PC-3 (cell line): ENCODE data around the gene CEP192. TPM values are rescaled to one million over a fixed set of nuclear protein-coding genes. Genes with fewer than 3 reads are reported as not detected.

ENCODE experiments used
- ATAC-seq: fragments of 200-7000 bp; cut with Tn5 transposase; 2 replicates; pipeline ENCODE4 v1.9.1; 2020; ENCODE audit warnings: mild to moderate bottlenecking, moderate library complexity
- BruUV-seq: library from RNA; stranded (reverse); fragments of 400-500 nt; replicated peaks from 2 replicates; lab custom pipeline; 2021; lab: Mats Ljungman, UMichigan
- CTCF ChIA-PET: fragments of 300-600 bp; sonication (Branson Sonifier 250); formaldehyde crosslinking; loops from one replicate; lab custom pipeline; 2022; ENCODE audit warnings: antibody characterized with exemption; lab: Charles Lee
- POLR2A ChIA-PET: fragments of 300-600 bp; sonication (Branson Sonifier 250); formaldehyde crosslinking; loops from one replicate; lab custom pipeline; 2022; ENCODE audit warnings: antibody characterized with exemption; ENCODE audit not compliant: unreplicated experiment; lab: Charles Lee
- DNase-seq: peaks from one replicate; pipeline ENCODE4 v3.0.0-alpha.2; 2015
- H2AFZ ChIP-seq: fragments of 300-600 bp; sonication (generic); 2 replicates; pipeline ENCODE4 v1.6.0; 2016; ENCODE audit warnings: antibody characterized with exemption, low read length
- H3F3A ChIP-seq: fragments of 300-600 bp; sonication (generic); one replicate; pipeline ENCODE4 v1.6.0; 2017; ENCODE audit warnings: antibody characterized with exemption, low read length, control low read depth, mild to moderate bottlenecking; ENCODE audit not compliant: unreplicated experiment
- H3K27ac ChIP-seq: fragments of 300-600 bp; sonication (generic); 2 replicates; pipeline ENCODE4 v1.5.1; 2016; ENCODE audit warnings: mild to moderate bottlenecking, low read length
- H3K27me3 ChIP-seq: fragments of 300-600 bp; sonication (generic); 2 replicates; pipeline ENCODE4 v1.6.1; 2016; ENCODE audit warnings: low read length, mixed read lengths
- H3K36me3 ChIP-seq: fragments of 300-600 bp; sonication (generic); 2 replicates; pipeline ENCODE4 v1.6.1; 2016; ENCODE audit warnings: low read depth, mixed run types, low read length, mixed read lengths
- H3K4me1 ChIP-seq: fragments of 300-600 bp; sonication (generic); 2 replicates; pipeline ENCODE4 v1.5.1; 2016; ENCODE audit warnings: low read length; ENCODE audit not compliant: insufficient read depth
- H3K4me2 ChIP-seq: fragments of 300-600 bp; sonication (generic); 2 replicates; pipeline ENCODE4 v1.6.0; 2016; ENCODE audit warnings: low read length
- H3K4me3 ChIP-seq: fragments of 300-600 bp; sonication (generic); 2 replicates; pipeline ENCODE4 v1.5.1; 2016; ENCODE audit warnings: mild to moderate bottlenecking, low read length, mixed read lengths
- H3K79me2 ChIP-seq: fragments of 300-600 bp; sonication (generic); 2 replicates; pipeline ENCODE4 v1.6.1; 2017; ENCODE audit warnings: low read length, mixed read lengths
- H3K9ac ChIP-seq: fragments of 300-600 bp; sonication (generic); 2 replicates; pipeline ENCODE4 v1.6.0; 2016; ENCODE audit warnings: mild to moderate bottlenecking, low read length
- H3K9me2 ChIP-seq: fragments of 300-600 bp; sonication (generic); replicated peaks from 2 replicates; pipeline ENCODE4 v1.6.1; 2016; ENCODE audit warnings: mixed run types, low read length, mixed read lengths
- H3K9me3 ChIP-seq: fragments of 300-600 bp; sonication (generic); 2 replicates; pipeline ENCODE4 v1.6.1; 2016; ENCODE audit warnings: low read length, mixed read lengths
- H4K20me1 ChIP-seq: fragments of 300-600 bp; sonication (generic); 2 replicates; pipeline ENCODE4 v1.6.1; 2016; ENCODE audit warnings: low read length, mixed read lengths
- EZH2 ChIP-seq: fragments of 300-600 bp; sonication (generic); IDR thresholded peaks from one replicate; pipeline ENCODE4 v1.6.1; 2017; ENCODE audit warnings: antibody characterized with exemption, mild to moderate bottlenecking, low read length; ENCODE audit not compliant: unreplicated experiment
- EZH2phosphoT487 ChIP-seq: fragments of 300-600 bp; sonication (generic); IDR thresholded peaks from 2 replicates; pipeline ENCODE4 v1.6.1; 2018; ENCODE audit warnings: mild to moderate bottlenecking, antibody characterized with exemption, low read length, borderline replicate concordance
- intact Hi-C: fragments of 100-400 bp; cut with micrococcal nuclease; formaldehyde crosslinking; loops from 2 replicates; pipeline ENCODE4 v1.9.0; 2023
- total RNA-seq: library from RNA; depleted of rRNA; stranded (reverse); fragments of >200 nt; gene quantifications from 2 replicates; pipeline ENCODE4 v1.2.3, GENCODE V29; 2014
- TF ChIP-seq, protein P1 (sequence below): fragments of 300-600 bp; sonication (generic); conservative IDR thresholded peaks from 2 replicates; pipeline ENCODE4 v1.5.1; 2017; ENCODE audit warnings: antibody characterized with exemption, low read depth, mild to moderate bottlenecking, low read length

The CEP192 gene
- total RNA-seq, 1 experiment from 2014 or later, result 32.6 TPM

DNA sequence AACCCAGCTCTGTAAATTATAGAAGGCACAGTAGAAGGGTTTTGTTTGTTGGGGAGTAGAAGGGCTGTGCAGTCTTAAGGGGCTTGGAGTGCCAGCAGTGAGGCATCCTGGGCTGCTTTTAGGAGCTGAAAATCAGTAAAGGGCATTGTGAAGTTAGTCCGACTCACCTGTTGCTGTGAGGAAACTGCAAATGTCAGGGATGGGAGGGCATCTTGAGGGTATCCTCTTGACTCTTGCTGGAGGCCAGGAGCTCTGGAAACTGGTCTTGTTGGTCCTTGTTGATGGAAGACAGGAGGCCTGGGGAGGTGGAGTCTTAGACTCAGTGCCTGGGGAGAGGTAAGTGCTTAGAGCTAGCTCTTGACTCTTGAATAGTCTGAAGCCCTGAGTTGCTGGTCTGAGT, 14.1 kb downstream of the CEP192 start:
- H3F3A ChIP-seq, result no peaks in the 10 kb centered on the region
- H3K9me2 ChIP-seq, result no peaks in the 10 kb centered on the region
- no peak for DNase-seq
- H3K9me3 ChIP-seq, result no peaks in the 10 kb centered on the region
- peaks cover 4% of the 10 kb centered on the region; the same call in 1 of the 2 replicates for H4K20me1 ChIP-seq
- ChIA-PET CTCF (interaction anchor here (0.6 kb wide), 1 partner anchor 16 kb away, joined by 3 read pairs; no protein-coding TSS in a partner anchor), POLR2A (interaction anchor here (0.7 kb wide), 1 partner anchor 15 kb away, joined by 3 read pairs; no protein-coding TSS in a partner anchor)
- TF ChIP-seq, protein P1, sequence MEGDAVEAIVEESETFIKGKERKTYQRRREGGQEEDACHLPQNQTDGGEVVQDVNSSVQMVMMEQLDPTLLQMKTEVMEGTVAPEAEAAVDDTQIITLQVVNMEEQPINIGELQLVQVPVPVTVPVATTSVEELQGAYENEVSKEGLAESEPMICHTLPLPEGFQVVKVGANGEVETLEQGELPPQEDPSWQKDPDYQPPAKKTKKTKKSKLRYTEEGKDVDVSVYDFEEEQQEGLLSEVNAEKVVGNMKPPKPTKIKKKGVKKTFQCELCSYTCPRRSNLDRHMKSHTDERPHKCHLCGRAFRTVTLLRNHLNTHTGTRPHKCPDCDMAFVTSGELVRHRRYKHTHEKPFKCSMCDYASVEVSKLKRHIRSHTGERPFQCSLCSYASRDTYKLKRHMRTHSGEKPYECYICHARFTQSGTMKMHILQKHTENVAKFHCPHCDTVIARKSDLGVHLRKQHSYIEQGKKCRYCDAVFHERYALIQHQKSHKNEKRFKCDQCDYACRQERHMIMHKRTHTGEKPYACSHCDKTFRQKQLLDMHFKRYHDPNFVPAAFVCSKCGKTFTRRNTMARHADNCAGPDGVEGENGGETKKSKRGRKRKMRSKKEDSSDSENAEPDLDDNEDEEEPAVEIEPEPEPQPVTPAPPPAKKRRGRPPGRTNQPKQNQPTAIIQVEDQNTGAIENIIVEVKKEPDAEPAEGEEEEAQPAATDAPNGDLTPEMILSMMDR, result no peak
- no peak for TF ChIP-seq EZH2
- TF ChIP-seq EZH2phosphoT487, result no peak
- no peaks in the 10 kb centered on the region for H3K4me1 ChIP-seq
- BruUV-seq, result no TSS peak
- no peak overlapping the region for H2AFZ ChIP-seq
- intact Hi-C loops, result no loop called here
- no peak overlapping the region for H3K4me2 ChIP-seq
- H3K79me2 ChIP-seq, result peaks cover 54% of the 10 kb centered on the region
- H3K9ac ChIP-seq, result no peak overlapping the region
- peaks cover 52% of the 10 kb centered on the region for H3K36me3 ChIP-seq
- H3K27ac ChIP-seq, result no peak overlapping the region
- ATAC-seq, result no peak
- no peaks in the 10 kb centered on the region for H3K27me3 ChIP-seq
- H3K4me3 ChIP-seq, result no peak overlapping the region

DNA sequence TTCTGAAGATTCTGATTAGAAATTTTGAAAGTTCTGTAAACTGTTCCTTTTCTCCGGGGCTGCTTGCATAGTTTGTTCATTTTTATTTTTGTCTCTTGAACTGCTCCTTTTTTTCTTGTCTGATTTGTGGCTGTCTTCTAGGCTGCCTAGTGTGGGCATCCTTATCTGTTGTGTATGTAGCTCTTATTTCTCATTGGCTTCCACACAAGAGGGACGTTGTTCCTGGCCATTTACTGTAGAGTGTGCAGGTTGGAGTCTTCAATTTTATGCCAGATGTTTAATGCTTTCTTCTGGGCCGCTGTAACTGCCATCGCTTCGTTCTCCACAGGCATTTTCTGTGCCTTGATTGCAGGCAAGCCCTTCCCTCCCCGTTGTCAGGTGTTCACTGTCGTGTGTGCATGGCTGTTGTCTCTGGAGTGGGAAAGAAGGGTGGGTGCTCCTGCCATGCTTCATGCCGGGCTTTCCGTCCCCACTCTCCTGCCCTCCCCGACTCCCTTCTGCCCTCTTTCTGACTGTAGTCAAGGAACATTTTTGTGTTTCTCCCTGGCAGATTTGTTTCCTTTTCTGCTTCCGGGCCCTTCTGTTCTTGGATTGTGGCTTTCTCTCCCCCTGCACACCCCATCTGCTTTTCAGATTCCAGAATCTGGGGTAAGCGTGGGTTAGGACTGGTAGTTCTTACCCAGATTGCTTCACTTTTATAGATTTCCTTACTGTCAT, 15.5 kb downstream of the CEP192 start:
- ChIA-PET CTCF (no interaction called here), POLR2A (interaction anchor here (0.7 kb wide), 1 partner anchor 21 kb away, joined by 4 read pairs; no protein-coding TSS in a partner anchor)
- Histone ChIP-seq H3K4me1 (peaks cover 5% of the 10 kb centered on the region; the same call in 1 of the 2 replicates), H3K9ac (no peak overlapping the region), H3K4me2 (no peak overlapping the region), H3K9me2 (no peaks in the 10 kb centered on the region), H3K36me3 (peaks cover 43% of the 10 kb centered on the region; the same call in 1 of the 2 replicates), H3K9me3 (no peaks in the 10 kb centered on the region), H2AFZ (no peak overlapping the region), H3K4me3 (no peak overlapping the region), H3K27me3 (no peaks in the 10 kb centered on the region), H4K20me1 (peaks cover 4% of the 10 kb centered on the region; the same call in 1 of the 2 replicates), H3K79me2 (peaks cover 40% of the 10 kb centered on the region), H3F3A (no peaks in the 10 kb centered on the region), H3K27ac (no peak overlapping the region)
- BruUV-seq, result no TSS peak
- intact Hi-C loops, result no loop called here
- DNase-seq (no peak), ATAC-seq (no peak)
- TF ChIP-seq EZH2 (no peak), EZH2phosphoT487 (no peak)
- TF ChIP-seq, protein P1, result no peak

DNA sequence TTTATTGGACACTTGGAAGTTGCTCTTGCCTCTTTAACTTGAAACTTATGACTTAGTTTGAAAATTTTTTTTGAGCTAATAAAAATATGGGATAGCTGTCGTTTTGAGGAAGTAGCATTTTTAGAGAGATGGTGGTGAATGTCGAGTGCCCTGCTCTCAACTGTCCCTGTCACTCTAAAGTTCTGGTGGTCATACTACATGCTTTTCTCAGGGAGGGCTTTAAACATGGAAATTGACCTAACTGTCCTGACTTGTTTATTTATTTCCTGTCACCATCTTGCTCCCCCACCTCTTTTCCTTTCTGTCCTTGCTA, 16.0 kb downstream of the CEP192 start:
- ChIA-PET CTCF (no interaction called here), POLR2A (interaction anchor here (0.6 to 0.7 kb wide), 2 partner anchors 20 to 79 kb away, joined by 4 to 5 read pairs; no protein-coding TSS in a partner anchor)
- H2AFZ ChIP-seq, result no peak overlapping the region
- BruUV-seq, result no TSS peak
- no peaks in the 10 kb centered on the region for H3K9me3 ChIP-seq
- no peak overlapping the region for H3K4me3 ChIP-seq
- H3K9ac ChIP-seq, result no peak overlapping the region
- no peak overlapping the region for H3K4me2 ChIP-seq
- H3K9me2 ChIP-seq, result no peaks in the 10 kb centered on the region
- H3K79me2 ChIP-seq, result peaks cover 38% of the 10 kb centered on the region
- H3F3A ChIP-seq, result no peaks in the 10 kb centered on the region
- ATAC-seq (no peak), DNase-seq (no peak)
- peaks cover 4% of the 10 kb centered on the region; the same call in 1 of the 2 replicates for H4K20me1 ChIP-seq
- H3K36me3 ChIP-seq, result peaks cover 46% of the 10 kb centered on the region; the same call in 1 of the 2 replicates
- no peak overlapping the region for H3K27ac ChIP-seq
- TF ChIP-seq, protein P1, result no peak
- TF ChIP-seq EZH2phosphoT487, result no peak
- no peak for TF ChIP-seq EZH2
- H3K4me1 ChIP-seq, result peaks cover 9% of the 10 kb centered on the region; the same call in 1 of the 2 replicates
- intact Hi-C loops, result no loop called here
- H3K27me3 ChIP-seq, result no peaks in the 10 kb centered on the region
